Ishikawa (cell line): ENCODE results near the gene HEYL.

Experiments
- CREB1 ChIP-seq: IDR thresholded peaks from 2 replicates; pipeline ENCODE4 v1.6.1; 2012; ENCODE audit warnings: low read depth
- TCF12 ChIP-seq: IDR thresholded peaks from 2 replicates; pipeline ENCODE4 v1.6.1; 2012; ENCODE audit warnings: low read depth
- YY1 ChIP-seq: IDR thresholded peaks from 2 replicates; pipeline ENCODE4 v1.6.1; 2012; ENCODE audit warnings: low read depth
- TF ChIP-seq, protein P1 (sequence below): IDR thresholded peaks from 2 replicates; pipeline ENCODE4 v1.6.1; 2012; ENCODE audit warnings: low read depth, mild to moderate bottlenecking
- TF ChIP-seq, protein P2 (sequence below): IDR thresholded peaks from 2 replicates; pipeline ENCODE4 v1.6.1; 2012

DNA sequence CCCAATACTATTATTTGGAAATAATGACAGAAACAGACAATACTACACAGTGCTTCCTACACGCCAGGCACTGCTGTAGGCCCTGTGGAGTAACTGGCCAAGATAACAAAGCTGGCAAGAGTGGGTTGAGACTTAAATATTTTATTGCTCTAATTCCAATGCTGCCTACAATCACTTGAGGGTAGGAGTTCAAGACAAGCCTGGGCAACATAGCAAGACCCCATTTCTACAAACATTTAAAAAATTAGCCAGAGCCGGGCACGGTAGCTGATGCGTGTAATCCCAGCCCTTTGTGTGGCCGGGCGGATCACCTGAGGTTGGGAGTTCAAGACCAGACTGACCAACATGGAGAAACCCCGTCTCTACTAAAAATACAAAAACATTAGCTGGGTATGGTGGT lies 53.5 kb downstream of the HEYL start:
- TF ChIP-seq, protein P1, sequence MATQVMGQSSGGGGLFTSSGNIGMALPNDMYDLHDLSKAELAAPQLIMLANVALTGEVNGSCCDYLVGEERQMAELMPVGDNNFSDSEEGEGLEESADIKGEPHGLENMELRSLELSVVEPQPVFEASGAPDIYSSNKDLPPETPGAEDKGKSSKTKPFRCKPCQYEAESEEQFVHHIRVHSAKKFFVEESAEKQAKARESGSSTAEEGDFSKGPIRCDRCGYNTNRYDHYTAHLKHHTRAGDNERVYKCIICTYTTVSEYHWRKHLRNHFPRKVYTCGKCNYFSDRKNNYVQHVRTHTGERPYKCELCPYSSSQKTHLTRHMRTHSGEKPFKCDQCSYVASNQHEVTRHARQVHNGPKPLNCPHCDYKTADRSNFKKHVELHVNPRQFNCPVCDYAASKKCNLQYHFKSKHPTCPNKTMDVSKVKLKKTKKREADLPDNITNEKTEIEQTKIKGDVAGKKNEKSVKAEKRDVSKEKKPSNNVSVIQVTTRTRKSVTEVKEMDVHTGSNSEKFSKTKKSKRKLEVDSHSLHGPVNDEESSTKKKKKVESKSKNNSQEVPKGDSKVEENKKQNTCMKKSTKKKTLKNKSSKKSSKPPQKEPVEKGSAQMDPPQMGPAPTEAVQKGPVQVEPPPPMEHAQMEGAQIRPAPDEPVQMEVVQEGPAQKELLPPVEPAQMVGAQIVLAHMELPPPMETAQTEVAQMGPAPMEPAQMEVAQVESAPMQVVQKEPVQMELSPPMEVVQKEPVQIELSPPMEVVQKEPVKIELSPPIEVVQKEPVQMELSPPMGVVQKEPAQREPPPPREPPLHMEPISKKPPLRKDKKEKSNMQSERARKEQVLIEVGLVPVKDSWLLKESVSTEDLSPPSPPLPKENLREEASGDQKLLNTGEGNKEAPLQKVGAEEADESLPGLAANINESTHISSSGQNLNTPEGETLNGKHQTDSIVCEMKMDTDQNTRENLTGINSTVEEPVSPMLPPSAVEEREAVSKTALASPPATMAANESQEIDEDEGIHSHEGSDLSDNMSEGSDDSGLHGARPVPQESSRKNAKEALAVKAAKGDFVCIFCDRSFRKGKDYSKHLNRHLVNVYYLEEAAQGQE = no peak
- TF ChIP-seq, protein P2, sequence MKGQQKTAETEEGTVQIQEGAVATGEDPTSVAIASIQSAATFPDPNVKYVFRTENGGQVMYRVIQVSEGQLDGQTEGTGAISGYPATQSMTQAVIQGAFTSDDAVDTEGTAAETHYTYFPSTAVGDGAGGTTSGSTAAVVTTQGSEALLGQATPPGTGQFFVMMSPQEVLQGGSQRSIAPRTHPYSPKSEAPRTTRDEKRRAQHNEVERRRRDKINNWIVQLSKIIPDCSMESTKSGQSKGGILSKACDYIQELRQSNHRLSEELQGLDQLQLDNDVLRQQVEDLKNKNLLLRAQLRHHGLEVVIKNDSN = no peak
- TF ChIP-seq TCF12 = no peak
- no peak for TF ChIP-seq YY1
- no peak for TF ChIP-seq CREB1
